ENCODE data around the gene ARRB1. TPM values are rescaled to one million over a fixed set of nuclear protein-coding genes. Genes with fewer than 3 reads are reported as not detected.

The ARRB1 gene
- total and polyA plus RNA-seq, 9 of the 15 experiments (the other 6 are each of a cell fraction or from before 2014, with no cell fraction given), result 6.6 to 45.4 (median 28.5) TPM

GRCh38 chr11:75303544-75304224 is 47.8 kb downstream of the ARRB1 start (continued):
- TF ChIP-seq NR2C1 (IDR thresholded peaks at IDR 0.05), result no peak
- TF ChIP-seq NR2C1 (tag; IDR thresholded peaks at IDR 0.05), result no peak
- TF ChIP-seq SIX5 (IDR thresholded peaks at IDR 0.05; ENCODE audit: borderline replicate concordance in 1 of 2, insufficient read depth in 1 of 2, low read depth in 1 of 2, low read length in 2 of 2), result no peak
- TF ChIP-seq SMAD3 (CRISPR knock-in tag; conservative IDR thresholded peaks at IDR 0.05), result no peak
- no peak for TF ChIP-seq FOXJ3 (CRISPR knock-in tag; IDR thresholded peaks at IDR 0.05)
- no peak for TF ChIP-seq ZBTB33 (CRISPR knock-in tag; IDR thresholded peaks at IDR 0.05)
- no peak for TF ChIP-seq E4F1 (CRISPR knock-in tag; IDR thresholded peaks at IDR 0.05; ENCODE audit: borderline replicate concordance)
- no peak for TF ChIP-seq MTF1 (CRISPR knock-in tag; IDR thresholded peaks at IDR 0.05; ENCODE audit: borderline replicate concordance)
- no peak for TF ChIP-seq ZNF445 (CRISPR knock-in tag; IDR thresholded peaks at IDR 0.05; ENCODE audit: low read depth)
- no peak for TF ChIP-seq PTBP1 (IDR thresholded peaks at IDR 0.05; ENCODE audit: low read depth, low read length)
- TF ChIP-seq ZNF785 (CRISPR knock-in tag; IDR thresholded peaks at IDR 0.05), result no peak
